ENCODE results near the gene PSD2.

PSD2 gene

DNA sequence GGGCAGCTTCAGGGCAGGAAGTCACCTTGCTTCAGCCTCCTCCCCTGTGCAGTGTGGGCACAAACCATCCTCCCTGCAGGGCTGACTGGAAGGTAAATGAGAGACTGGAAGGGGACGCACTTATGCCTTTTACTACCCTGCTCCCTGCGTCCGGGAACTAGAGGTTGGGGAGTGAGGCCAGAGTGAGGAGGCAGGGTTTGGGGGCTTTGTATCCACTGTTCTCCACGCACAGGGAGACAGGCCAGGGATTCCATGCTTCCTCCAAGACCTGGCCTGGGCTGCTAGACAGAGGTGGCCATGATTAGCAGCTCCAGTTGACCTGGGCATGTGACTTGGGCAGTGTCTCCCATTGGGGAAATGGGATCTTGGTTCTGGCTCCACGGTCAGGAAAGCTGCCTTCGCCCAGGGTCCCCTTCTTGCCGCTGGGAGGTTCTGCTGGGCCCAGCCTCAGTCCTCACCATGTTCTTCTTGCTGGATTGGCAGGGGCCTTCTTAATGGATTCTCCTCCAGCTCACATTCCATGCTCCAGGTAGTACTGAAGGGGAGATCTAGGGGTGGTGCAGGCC lies 37.0 kb upstream of the PSD2 start:
- TF ChIP-seq MYC (IDR thresholded peaks at IDR 0.05; ENCODE audit: low read depth, low read length): no peak
- TF ChIP-seq, protein P1, sequence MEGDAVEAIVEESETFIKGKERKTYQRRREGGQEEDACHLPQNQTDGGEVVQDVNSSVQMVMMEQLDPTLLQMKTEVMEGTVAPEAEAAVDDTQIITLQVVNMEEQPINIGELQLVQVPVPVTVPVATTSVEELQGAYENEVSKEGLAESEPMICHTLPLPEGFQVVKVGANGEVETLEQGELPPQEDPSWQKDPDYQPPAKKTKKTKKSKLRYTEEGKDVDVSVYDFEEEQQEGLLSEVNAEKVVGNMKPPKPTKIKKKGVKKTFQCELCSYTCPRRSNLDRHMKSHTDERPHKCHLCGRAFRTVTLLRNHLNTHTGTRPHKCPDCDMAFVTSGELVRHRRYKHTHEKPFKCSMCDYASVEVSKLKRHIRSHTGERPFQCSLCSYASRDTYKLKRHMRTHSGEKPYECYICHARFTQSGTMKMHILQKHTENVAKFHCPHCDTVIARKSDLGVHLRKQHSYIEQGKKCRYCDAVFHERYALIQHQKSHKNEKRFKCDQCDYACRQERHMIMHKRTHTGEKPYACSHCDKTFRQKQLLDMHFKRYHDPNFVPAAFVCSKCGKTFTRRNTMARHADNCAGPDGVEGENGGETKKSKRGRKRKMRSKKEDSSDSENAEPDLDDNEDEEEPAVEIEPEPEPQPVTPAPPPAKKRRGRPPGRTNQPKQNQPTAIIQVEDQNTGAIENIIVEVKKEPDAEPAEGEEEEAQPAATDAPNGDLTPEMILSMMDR (IDR thresholded peaks at IDR 0.05; ENCODE audit: low read depth, low read length): no peak
- TF ChIP-seq, protein P2, sequence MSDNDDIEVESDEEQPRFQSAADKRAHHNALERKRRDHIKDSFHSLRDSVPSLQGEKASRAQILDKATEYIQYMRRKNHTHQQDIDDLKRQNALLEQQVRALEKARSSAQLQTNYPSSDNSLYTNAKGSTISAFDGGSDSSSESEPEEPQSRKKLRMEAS (IDR thresholded peaks at IDR 0.05; ENCODE audit: low read depth, low read length): no peak
- no peak for TF ChIP-seq POLR2A (IDR thresholded peaks at IDR 0.05; ENCODE audit: extremely low read depth, insufficient read length)
- no peak for DNase-seq (ENCODE audit: low read depth)
- no peak overlapping the region for H3K4me3 ChIP-seq (ENCODE audit: low read depth, low read length)

DNA sequence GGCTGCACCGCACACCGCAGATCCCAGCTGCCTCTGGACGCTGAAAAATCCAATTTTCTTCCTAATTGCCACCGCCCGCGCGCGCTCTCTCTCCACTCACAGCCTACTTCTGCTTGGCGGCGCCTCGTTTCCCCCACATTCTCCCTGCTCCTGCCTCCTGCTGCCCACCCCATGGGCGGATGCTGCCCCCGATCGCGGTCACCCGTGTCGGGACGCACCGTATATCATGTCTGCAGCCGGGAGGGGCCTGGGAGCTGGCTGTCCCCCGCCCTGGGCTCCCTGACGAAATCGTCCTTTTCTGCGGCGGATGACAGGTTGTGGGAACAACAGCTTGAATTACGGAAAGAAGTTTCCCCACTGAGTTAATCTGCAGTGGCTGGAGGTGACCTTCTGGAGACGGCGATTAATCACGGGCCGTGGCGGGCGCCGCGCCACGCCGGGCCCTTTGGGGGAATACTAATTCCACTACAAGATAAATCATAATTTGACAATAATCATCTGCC lies 36.3 kb upstream of the PSD2 start:
- TF ChIP-seq, protein P2 (IDR thresholded peaks at IDR 0.05; ENCODE audit: low read depth, low read length): no peak
- TF ChIP-seq, protein P1 (IDR thresholded peaks at IDR 0.05; ENCODE audit: low read depth, low read length): no peak
- no peak for DNase-seq (ENCODE audit: low read depth)
- H3K4me3 ChIP-seq (ENCODE audit: low read depth, low read length): no peak overlapping the region

DNA sequence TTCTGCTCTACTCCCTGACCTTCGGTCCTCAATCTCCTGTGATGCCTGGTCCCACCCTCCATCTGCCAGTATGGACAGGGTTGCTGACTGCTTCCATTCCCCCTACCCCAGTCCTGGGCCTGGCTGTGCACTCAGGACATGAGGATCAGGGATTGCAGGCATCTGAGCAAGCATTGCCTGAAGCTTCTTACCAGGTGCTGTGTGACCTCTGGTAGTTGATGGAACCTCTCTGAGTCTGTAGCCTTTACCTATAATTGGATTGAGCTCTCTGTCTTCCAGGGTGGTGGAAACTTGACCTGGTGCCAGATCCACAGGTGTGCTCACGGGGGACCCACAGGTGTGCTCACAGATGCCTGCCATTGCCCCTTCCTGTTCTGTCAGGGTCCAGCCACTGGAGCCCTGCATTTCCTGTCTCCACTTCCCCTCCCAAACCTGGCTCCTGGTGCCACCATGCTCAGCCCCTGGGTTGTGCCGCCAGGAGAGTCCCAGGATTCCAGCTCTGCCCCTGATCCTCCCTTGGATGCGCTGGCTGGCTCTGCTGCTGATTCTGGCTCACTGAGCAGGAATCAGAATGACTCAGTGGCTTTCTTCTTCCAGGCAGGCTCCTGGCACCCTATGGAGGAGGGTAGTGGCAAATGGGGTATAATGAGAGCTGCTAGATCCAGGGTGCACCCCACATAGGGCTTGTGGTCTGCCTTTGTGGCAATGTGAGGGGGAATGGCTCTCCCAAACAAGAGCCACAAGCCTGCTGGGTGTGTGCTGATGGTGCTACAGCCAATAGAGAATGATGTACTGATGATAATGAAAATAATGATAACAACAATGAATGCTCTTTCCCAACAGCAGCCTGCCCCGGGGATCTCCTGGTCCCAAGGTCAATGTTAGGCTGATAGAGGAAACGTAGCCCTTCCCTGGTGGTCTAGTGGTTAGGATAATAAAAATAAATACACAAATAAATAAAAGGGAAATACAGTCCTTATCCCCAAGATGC lies 35.2 kb upstream of the PSD2 start:
- no peak for DNase-seq (ENCODE audit: low read depth)
- TF ChIP-seq MYC (IDR thresholded peaks at IDR 0.05; ENCODE audit: low read depth, low read length) (no peak), POLR2A (IDR thresholded peaks at IDR 0.05; ENCODE audit: extremely low read depth, insufficient read length) (no peak)
- TF ChIP-seq, protein P2 (IDR thresholded peaks at IDR 0.05; ENCODE audit: low read depth, low read length): no peak
- TF ChIP-seq, protein P1 (IDR thresholded peaks at IDR 0.05; ENCODE audit: low read depth, low read length): no peak

DNA sequence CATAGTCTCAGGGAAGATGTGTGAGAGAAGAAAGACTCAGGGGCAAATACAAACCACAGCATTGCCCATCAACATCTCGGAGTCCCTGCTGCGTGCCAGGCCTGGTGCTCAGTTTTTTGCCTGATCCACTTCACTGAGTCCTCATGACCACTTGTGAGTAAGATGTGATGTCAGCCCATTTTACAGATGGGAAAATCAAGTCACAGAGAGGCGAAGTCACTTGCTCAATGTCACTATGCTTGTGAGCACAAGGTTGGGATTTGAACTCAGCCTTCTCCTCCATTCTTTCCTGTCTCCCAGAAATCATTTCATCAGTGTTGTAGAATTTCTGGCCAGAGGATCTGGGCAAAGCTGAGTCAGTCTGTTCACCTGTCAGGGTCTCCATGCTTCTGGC lies 34.6 kb upstream of the PSD2 start:
- TF ChIP-seq, protein P1 (IDR thresholded peaks at IDR 0.05; ENCODE audit: low read depth, low read length): no peak
- no peak for TF ChIP-seq MYC (IDR thresholded peaks at IDR 0.05; ENCODE audit: low read depth, low read length)
- TF ChIP-seq POLR2A (IDR thresholded peaks at IDR 0.05; ENCODE audit: extremely low read depth, insufficient read length): no peak
- TF ChIP-seq, protein P2 (IDR thresholded peaks at IDR 0.05; ENCODE audit: low read depth, low read length): no peak
- no peak overlapping the region for H3K4me3 ChIP-seq (ENCODE audit: low read depth, low read length)
- no peak for DNase-seq (ENCODE audit: low read depth)

More for the DNA sequence above, 35.2 kb upstream of the PSD2 start:
- no peak overlapping the region for H3K4me3 ChIP-seq (ENCODE audit: low read depth, low read length)

DNA sequence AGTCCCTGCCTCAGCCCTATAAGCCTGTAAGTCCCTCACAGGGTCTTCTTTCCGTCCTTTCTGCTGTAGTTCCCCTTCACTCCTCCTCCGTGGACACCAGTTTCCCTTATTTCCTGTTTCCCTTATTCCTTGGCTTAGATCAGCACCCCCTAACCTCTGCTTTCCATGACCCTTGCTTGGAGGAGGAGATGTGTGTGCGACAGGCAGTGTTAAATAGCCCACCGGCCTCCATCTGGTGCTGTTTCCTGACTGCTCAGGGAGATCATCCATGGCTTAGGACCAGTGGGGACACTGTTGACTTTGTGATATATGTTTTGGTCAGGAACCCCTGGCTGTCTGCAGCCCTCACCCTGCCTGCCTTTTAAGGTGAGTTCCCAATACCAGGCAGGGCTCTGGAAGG lies 34.1 kb upstream of the PSD2 start:
- TF ChIP-seq MYC (IDR thresholded peaks at IDR 0.05; ENCODE audit: low read depth, low read length): no peak
- TF ChIP-seq, protein P1 (IDR thresholded peaks at IDR 0.05; ENCODE audit: low read depth, low read length): no peak
- no peak for TF ChIP-seq POLR2A (IDR thresholded peaks at IDR 0.05; ENCODE audit: extremely low read depth, insufficient read length)
- TF ChIP-seq, protein P2 (IDR thresholded peaks at IDR 0.05; ENCODE audit: low read depth, low read length): no peak
- DNase-seq (ENCODE audit: low read depth): no peak
- no peak overlapping the region for H3K4me3 ChIP-seq (ENCODE audit: low read depth, low read length)

Measured in NB4 (cell line).